Dedifferentiated amniotic fluid mesenchymal stem cell (primary cell): Measurements from ENCODE around the gene DLEC1.

Source experiments
- DNase-seq: peaks from one replicate; pipeline ENCODE4 v3.0.0-alpha.2; 2016; ENCODE audit errors: extremely low spot score

Gene DLEC1, protein sequence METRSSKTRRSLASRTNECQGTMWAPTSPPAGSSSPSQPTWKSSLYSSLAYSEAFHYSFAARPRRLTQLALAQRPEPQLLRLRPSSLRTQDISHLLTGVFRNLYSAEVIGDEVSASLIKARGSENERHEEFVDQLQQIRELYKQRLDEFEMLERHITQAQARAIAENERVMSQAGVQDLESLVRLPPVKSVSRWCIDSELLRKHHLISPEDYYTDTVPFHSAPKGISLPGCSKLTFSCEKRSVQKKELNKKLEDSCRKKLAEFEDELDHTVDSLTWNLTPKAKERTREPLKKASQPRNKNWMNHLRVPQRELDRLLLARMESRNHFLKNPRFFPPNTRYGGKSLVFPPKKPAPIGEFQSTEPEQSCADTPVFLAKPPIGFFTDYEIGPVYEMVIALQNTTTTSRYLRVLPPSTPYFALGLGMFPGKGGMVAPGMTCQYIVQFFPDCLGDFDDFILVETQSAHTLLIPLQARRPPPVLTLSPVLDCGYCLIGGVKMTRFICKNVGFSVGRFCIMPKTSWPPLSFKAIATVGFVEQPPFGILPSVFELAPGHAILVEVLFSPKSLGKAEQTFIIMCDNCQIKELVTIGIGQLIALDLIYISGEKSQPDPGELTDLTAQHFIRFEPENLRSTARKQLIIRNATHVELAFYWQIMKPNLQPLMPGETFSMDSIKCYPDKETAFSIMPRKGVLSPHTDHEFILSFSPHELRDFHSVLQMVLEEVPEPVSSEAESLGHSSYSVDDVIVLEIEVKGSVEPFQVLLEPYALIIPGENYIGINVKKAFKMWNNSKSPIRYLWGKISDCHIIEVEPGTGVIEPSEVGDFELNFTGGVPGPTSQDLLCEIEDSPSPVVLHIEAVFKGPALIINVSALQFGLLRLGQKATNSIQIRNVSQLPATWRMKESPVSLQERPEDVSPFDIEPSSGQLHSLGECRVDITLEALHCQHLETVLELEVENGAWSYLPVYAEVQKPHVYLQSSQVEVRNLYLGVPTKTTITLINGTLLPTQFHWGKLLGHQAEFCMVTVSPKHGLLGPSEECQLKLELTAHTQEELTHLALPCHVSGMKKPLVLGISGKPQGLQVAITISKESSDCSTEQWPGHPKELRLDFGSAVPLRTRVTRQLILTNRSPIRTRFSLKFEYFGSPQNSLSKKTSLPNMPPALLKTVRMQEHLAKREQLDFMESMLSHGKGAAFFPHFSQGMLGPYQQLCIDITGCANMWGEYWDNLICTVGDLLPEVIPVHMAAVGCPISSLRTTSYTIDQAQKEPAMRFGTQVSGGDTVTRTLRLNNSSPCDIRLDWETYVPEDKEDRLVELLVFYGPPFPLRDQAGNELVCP (N-terminal part only)

DNA sequence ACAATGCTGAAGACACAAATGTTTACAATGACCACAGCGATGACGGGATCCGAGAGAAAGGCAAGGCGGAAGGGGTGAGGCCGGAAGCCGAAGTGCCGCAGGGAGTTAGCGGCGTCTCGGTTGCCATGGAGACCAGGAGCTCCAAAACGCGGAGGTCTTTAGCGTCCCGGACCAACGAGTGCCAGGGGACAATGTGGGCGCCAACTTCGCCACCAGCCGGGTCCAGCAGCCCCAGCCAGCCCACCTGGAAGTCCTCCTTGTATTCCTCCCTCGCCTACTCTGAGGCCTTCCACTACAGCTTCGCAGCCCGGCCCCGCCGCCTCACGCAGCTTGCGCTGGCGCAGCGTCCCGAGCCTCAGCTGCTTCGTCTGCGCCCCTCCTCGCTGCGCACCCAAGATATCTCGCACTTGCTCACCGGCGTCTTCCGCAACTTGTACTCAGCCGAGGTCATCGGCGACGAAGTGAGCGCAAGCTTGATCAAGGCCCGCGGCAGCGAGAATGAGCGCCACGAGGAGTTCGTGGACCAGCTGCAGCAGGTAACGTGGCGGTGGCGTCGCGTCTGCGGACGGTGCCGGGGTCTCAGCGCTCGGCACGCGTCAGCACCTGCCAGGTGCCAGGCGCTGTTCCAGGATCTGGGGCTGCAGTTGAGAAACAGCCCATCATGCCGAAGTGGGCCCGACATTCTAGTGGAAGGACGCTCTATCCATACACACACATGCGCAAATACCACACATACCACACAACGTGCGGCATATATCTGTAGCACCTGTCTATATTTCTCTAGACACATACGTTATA lies at the start of gene DLEC1:
DLEC1 (plus strand) TSS at position 108 of the 798 bp plus-strand sequence; CDS start at position 126, 18 bp downstream.
- DNase-seq: no peak

DNA sequence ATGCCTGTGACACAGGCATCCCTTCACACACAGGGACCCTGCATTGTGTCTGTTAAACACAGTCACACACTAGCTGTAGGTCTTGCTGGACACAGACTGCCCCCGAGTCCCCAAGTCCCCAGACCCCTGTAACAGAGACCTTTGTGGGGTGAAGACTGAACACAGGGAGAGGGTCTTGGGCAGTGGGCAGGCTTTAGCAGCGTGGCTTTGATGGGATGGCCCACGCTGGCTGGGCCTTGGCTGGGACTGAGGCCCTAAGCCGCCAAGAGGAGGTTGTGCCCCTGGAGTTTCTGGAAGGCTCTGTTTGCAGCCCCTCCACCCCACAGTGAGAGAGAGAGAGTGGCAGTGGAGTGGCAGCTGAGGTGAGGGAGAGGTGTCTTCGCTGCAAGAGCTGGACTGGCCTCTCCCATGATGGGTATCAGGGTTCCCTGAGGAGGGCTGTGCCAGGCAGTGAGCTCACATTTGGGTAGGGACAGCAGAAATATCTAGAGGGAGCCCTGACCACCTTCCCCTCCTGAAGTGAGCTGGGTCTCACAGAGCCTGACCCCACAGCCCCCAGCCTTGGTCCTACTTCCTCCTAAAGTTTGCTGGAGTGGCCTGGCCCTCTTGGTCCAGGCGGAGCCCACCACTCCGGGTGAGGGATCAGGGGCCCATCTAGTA lies 49.1 kb upstream of the DLEC1 start:
- DNase-seq: no peak

DNA sequence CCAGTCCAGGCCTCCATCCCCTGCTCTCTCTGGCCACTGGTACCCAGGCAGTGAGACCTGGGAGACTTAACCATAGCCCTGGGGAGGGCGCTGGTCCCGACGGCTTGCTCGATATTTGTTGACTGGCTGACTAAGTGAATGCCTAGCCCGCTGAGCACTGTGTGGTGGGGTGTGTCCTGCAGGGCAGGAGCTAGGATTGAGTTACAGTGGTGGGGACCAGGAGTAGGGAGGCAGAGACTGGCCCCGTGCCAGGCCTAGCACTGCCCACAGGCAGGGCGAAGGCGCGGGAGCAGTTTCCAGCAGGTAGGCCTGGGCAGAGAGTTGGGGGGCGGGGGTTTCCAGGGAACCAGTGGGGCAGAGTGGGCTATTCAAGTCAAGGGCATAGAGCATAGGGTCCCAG lies 48.5 kb upstream of the DLEC1 start, which contains the start of gene VILL:
VILL (plus strand) TSS at position 260 of the 400 bp plus-strand sequence. CDS start 2,887 bp downstream, outside the sequence.
- no peak for DNase-seq

DNA sequence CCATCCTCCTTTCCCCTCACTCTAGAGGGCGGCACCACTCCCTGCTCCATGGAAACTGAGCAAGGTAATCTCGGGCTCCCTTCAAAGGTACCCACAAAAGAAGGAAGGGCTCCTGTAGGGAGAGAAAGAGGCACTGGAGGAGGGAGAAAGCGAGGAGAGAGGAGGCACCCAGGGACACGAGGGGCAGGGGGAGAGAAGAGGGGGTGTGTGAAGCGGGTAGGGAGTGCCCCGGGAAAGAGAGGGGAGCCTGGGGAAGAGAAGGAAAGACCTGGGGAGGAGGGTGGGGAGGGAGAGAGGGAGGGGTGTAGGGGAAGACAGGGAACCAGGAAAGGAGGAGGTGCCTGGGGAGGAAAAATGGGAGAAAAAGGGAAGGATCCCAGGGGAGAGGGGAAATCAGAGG lies 47.9 kb upstream of the DLEC1 start:
- no peak for DNase-seq

DNA sequence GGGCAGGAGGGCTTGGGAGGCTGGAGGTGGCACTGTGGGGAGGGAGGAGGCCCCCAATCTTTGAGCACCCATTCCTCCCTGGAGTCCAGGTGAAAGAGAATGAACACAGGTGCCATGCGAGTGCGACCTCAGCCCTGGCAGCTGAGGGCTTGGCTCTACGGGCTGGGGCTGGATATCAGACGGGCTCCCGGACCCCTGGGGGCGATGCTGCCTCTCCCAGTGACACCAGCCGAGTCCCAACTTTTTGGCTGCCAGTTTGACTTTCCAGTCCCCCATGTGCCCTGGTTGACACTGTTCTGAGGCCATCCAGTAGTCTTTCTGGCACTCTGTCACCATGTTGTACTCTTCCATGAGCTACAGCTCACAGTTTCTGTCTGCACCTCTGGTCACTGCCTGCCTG lies 47.2 kb upstream of the DLEC1 start:
- DNase-seq: no peak

DNA sequence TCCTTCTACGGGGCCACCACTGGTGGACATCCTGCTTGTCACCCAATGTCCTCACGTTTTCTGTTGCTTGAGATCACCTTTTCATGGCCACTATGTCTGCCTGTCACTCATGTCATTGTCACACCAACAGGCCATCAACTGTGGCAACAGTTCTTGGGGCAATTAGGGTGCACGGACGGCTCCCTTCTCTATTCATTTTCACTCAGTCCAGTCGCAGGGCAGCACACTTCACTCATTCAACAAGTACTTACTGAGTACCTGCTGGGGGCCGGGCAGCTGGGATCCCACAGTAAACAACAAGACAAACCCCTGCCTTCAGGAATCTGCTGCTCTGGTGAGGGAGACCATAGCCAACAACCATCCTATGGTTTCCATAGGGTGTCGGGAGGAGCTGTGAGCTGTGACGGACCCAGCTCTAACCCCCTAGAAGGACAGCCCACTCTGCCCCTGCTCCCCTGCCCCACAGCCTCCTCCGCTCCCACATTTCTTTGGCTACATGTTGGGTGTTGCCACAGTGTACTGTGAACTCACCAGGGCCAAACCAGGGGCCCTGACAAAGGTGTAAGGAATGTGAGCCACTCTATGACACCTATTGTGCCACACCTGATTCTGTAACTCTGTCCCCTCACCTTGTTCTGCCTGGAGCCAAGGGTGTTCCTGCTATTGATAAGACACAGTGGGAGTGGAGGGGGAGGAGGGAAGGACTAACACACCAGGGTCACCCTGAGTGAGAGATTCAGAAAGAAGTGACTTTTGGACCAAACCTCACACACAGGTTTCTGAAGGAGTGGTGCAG lies 46.5 kb upstream of the DLEC1 start:
- no peak for DNase-seq

DNA sequence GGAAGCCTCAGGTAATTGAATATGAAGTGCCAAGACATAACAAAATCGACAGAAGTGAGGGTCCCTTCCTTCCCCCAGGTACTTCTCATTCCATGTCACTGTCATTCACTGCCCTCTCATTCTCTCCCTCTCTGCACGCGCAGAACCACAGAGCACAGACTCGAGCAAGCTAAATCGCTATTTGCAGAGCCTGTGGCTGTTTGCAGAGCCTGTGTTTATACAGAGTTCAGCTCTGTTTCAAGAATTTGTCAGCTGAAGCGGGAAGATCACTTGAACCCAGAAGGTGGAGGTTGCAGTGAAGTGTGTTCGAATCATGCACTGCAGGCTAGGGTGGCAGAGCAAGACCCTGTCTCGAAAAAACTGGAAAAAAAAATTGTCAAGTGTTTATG lies 45.9 kb upstream of the DLEC1 start:
- DNase-seq: no peak

DNA sequence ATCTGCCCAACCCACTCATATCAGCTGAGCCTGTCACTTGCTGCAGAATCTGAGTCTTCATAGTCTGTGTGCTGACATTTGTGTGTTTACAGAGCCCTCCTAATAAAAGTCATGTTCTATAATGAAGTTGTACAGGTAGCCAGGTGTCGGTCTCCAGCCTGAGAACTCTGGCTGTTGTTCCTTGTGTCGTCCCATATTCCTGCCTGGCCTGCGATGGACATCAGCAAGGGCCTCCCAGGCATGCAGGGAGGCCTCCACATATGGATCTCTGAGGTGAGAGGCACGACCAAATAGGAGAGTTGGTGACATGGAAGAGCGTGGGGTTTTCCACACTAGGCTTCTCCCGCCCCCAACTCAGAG lies 45.6 kb upstream of the DLEC1 start:
- no peak for DNase-seq

DNA sequence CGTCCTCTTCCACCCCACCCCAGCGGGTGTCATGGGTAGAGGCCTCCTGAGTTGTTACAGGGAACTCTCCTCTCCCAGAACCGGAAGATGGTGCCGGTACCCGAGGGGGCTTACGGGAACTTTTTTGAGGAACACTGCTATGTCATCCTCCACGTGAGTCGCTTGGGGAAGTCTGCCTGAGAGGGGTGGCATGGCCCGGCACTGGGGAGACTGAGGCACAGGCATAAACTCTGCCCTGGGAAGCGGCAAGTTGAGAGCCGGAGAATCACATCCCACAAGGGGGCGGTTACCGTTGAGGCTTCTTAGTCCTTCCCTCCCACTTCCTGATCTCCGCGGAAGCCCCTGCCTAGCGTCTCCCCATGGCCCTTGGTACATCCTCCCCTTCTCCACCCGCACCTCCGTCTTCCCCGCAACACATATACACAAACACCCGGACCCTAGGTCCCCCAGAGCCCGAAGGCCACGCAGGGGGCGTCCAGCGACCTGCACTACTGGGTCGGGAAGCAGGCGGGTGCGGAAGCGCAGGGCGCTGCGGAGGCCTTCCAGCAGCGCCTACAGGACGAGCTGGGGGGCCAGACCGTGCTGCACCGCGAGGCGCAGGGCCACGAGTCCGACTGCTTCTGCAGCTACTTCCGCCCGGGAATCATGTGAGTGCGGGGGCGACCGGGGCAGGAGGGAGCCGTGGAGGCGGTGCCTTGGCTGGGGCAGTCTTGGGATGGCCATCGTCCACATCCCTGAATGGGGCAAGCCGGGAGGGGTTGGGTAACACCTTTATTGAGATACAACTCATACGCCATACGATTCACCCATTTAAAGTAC lies 45.0 kb upstream of the DLEC1 start:
- peak; percentile 31 for DNase-seq

DNA sequence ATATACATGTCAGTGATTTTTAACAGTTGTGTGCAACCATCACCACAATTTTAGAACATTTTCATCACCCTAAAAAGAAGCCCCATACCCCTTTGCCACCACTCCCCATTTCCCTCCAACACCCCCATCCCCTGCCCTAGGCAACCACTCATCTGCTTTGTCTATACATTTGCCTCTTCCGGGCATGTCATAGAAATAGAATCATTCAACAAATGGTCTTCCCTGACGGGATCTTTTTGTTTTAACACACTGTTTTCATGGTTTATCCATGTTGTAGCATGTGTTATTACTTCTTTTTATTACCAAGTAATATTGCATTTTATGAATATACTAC lies 44.4 kb upstream of the DLEC1 start:
- no peak for DNase-seq

DNA sequence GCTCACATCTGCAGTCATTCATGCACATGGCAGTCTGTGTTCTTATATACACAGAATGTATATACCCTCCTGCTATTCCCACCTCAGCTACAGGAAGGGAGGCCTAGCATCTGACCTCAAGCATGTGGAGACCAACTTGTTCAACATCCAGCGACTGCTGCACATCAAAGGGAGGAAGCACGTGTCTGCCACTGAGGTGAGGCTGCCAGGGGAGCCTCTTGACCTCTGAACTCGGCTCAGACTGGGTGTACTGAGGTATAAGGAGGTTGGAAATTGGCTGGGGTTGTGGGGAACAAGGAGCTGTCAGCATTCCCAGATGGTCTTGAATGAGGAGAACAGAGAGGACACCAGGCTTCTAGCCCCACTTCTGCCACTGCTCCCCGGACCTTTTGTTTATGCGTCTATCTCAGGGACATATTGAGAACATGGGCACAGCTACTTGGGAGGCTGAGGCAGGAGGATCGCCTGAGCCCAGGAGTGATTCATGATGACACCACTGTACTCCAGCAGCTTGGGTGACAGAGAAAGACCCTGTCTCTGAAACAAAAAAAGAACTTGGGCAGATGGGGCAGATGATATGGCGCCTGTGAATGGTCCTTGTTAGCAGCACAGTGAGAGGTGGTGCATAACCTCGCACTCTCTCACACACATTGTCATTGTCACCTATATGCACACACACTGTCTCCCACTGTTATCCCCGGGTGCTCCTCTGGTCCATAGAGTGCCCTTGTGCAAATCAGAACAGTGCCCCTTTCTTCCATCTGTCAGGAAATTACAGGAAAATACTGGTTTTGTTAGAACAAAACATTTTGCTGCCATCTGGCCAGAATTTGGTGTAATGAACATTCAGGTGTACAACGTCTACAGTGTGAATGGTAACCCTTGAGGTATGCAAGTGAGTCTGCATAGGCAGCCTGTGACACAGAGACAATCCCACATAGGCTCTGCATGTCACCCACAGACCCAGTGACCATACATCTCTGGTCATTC lies 43.1 kb upstream of the DLEC1 start:
- DNase-seq: no peak

DNA sequence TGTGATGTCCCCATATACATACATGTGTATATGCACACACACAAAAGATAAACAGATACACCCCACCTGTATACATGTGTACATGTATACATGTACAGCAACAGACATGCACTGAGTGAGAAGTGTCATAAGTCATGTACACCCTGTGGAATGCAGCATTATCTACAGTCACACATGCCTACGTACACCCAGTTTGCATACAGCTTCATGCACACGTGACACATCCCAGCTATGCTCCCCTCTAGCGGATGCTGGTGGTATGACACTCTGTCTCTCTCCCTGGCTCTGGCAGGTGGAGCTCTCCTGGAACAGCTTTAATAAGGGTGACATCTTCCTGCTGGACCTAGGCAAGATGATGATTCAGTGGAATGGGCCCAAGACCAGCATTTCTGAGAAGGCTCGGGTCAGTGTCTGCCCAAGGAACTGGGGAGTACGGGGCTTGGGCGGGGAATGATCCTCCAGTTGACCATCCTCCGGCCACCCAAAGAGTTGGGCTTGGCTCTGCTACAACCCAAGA lies 42.2 kb upstream of the DLEC1 start:
- DNase-seq: peak; percentile 71

DNA sequence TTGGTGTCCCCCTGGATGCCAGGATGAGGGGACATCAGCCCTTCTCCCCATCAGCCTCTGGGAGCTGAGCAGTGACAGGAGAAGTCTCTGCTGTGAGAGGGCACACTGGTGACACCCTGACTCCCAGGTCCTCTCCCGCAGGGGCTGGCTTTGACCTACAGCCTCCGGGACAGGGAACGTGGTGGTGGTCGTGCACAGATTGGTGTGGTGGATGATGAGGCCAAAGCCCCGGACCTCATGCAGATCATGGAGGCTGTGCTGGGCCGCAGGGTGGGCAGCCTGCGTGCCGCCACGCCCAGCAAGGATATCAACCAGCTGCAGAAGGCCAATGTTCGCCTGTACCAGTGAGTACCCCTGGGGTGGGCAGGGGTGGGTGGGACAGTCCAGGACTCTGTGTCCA lies 41.7 kb upstream of the DLEC1 start:
- no peak for DNase-seq

DNA sequence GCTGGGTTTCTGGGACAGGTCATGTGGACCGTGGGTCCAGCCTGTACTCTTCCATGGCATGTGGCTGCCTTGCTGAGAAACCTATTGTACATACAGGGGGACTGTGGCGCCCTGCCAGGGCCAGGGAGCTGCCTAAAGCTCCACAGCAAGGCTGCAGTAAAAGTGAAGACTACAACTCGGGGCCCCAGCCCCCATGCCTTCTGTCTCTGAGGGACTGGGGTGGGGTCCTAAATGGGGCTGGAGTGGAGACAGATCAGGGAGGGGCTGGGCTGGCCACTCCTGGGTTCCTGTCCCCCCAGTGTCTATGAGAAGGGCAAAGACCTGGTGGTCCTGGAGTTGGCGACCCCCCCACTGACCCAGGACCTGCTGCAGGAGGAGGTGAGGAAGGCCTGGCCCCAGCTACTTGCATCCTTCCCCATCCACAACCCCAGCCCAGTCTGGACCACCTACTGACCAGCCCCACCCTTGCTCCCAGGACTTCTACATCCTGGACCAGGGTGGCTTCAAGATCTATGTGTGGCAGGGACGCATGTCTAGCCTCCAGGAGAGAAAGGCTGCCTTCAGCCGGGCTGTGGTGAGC lies 41.1 kb upstream of the DLEC1 start:
- DNase-seq: no peak

DNA sequence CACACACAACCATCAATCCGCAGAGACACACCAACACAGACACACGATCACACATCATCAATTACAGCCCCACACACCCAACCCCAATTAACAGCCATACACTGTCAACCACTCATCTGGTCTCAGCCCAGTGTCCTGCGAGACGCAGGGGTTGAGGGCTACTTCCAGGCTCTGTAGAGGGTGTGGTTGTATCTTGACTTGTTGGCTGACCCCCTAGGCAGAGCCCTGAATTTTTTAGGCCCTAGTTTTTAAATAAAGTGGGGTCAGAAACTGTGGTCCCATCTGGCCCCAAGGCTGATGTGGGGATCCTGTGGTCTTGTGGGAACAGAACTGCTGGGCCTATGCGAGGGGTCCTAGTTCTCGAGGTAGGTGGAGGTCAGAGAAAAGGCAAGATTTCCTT lies 39.2 kb upstream of the DLEC1 start:
- no peak for DNase-seq

DNA sequence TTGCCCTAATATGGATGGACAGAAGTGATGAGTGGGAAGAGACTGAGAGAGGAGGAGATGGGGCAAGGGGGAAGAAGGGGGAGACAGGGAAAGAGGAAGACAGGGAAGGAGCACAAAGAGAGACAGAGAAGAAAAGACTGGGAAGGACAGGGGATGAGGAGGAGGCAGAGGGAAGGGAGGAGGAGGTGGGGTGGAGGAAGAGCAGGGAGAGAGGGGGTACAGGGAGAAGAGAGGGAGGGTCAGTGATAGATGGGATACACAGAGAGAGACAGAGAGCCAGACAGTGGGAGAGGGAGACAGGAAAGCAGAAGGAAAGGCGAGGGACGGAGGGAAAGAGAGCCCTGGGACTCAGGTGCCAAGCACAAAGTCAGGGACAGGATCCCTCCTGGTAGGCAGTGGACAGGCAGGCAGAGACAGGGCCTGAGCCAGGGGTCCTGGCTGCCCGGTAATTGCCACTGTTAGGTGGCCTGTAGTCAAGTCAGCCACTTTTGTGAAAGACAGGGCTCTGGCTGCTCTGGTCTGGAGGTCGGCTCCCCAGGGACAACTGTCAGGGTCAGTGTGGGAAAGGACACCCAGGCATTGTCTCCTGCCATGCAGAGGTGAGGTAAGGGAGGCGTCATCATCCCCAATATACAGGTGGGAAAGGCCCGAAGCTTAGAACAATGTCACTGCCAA lies 38.6 kb upstream of the DLEC1 start:
- DNase-seq: no peak
